ENCODE data around the gene SPARC.

Gene SPARC

GRCh38 chr5:151628112-151628823, 58.4 kb downstream of the SPARC start:
- in situ Hi-C loops (cut with HindIII; ENCODE audit: low sequenced_read_pairs): no loop called here

GRCh38 chr5:151627650-151628049, 59.1 kb downstream of the SPARC start:
- in situ Hi-C loops (cut with HindIII; ENCODE audit: low sequenced_read_pairs): no loop called here

- in situ Hi-C loops (cut with HindIII; ENCODE audit: low sequenced_read_pairs): no loop called here
Measured at GRCh38 chr5:151625285-151625684, 61.4 kb downstream of the SPARC start.

GRCh38 chr5:151624476-151624875, 62.2 kb downstream of the SPARC start:
- in situ Hi-C loops (cut with HindIII; ENCODE audit: low sequenced_read_pairs): no loop called here

- in situ Hi-C loops (cut with HindIII; ENCODE audit: low sequenced_read_pairs): no loop called here
Measured at GRCh38 chr5:151622367-151623088, 64.2 kb downstream of the SPARC start.

- in situ Hi-C loops (cut with HindIII; ENCODE audit: low sequenced_read_pairs): no loop called here
Measured at GRCh38 chr5:151620461-151620840, 66.3 kb downstream of the SPARC start.

GRCh38 chr5:151619812-151620460, 66.8 kb downstream of the SPARC start:
- in situ Hi-C loops (cut with HindIII; ENCODE audit: low sequenced_read_pairs): no loop called here

GRCh38 chr5:151618907-151619306, 67.8 kb downstream of the SPARC start:
- in situ Hi-C loops (cut with HindIII; ENCODE audit: low sequenced_read_pairs): no loop called here

GRCh38 chr5:151617841-151618710, 68.6 kb downstream of the SPARC start:
- in situ Hi-C loops (cut with HindIII; ENCODE audit: low sequenced_read_pairs): no loop called here

- in situ Hi-C loops (cut with HindIII; ENCODE audit: low sequenced_read_pairs): no loop called here
Measured at GRCh38 chr5:151617383-151617840, 69.3 kb downstream of the SPARC start.

GRCh38 chr5:151615431-151615830, 71.3 kb downstream of the SPARC start:
- in situ Hi-C loops (cut with HindIII; ENCODE audit: low sequenced_read_pairs): no loop called here

- in situ Hi-C loops (cut with HindIII; ENCODE audit: low sequenced_read_pairs): no loop called here
Measured at GRCh38 chr5:151614565-151614964, 72.2 kb downstream of the SPARC start.

- in situ Hi-C loops (cut with HindIII; ENCODE audit: low sequenced_read_pairs): no loop called here
Measured at GRCh38 chr5:151612689-151613427, 73.9 kb downstream of the SPARC start.

GRCh38 chr5:151611127-151611775, 75.5 kb downstream of the SPARC start:
- in situ Hi-C loops (cut with HindIII; ENCODE audit: low sequenced_read_pairs): no loop called here

Data from DLD1 (cell line).